ENCODE data around the gene CBLN1. TPM values are rescaled to one million over a fixed set of nuclear protein-coding genes. Genes with fewer than 3 reads are reported as not detected.

The CBLN1 gene
- polyA plus RNA-seq, 1 donor from 2014 or later: 7.7 TPM

DNA sequence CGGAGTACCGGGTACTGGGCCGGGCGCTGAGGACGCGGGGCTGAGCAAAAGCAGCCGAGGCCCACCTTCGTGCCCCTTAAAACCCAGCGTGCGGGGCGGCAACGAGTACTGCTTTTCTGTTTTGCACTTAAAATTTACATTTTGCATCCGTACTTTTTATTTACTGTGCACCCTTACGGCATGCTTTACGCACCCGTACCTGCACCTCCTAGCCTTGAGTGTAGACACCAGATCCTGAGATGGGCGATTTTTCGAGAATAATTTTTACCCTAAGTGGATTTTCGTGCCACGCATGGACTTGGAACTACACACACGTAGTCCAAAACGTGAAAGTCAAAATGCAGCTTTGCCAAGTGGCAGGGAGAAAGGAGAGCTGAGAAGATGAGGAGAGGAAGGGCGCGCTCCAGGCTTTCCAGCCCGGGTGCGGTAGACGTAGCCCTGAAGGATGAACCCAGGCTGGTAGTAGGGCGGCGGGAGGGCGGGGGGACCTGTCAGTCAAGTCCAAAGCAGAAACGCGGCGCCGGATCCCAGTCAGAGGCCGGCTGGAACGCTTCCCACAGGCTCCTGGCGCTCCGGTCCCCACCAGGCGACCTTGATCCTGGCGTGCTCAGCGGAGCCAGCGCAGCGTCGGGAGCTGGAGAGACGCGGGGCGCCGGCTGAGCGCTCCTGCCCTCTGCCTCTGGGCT, 1.2 kb upstream of the CBLN1 start:
- Histone ChIP-seq H3K27ac (ENCODE audit: low read length) (no peak overlapping the region), H3K9ac (ENCODE audit: low read length) (peak overlapping the region; percentile 38), H3K4me2 (ENCODE audit: low read length) (peak overlapping the region; percentile 97), H3K9me3 (ENCODE audit: low read length) (no peaks in the 10 kb centered on the region), H3K36me3 (ENCODE audit: insufficient read depth, low read length) (no peaks in the 10 kb centered on the region), H3F3A (ENCODE audit: insufficient read depth, low read length, poor library complexity, severe bottlenecking) (no peaks in the 10 kb centered on the region), H4K20me1 (ENCODE audit: insufficient read depth) (no peaks in the 10 kb centered on the region), H3K9me2 (ENCODE audit: insufficient read depth, low read length) (no peaks in the 10 kb centered on the region), H3K4me3 (ENCODE audit: low read length) (peak overlapping the region; percentile 87), H2AFZ (ENCODE audit: low read depth, low read length) (no peak overlapping the region), H3K79me2 (replicated peaks; ENCODE audit: insufficient read depth, low read length) (no peaks in the 10 kb centered on the region), H3K27me3 (ENCODE audit: insufficient read depth, low read depth, low read length) (peaks cover 87% of the 10 kb centered on the region)
- TF ChIP-seq SMC3 (conservative IDR thresholded peaks at IDR 0.05; ENCODE audit: poor library complexity) (peak; percentile 8), RAD21 (conservative IDR thresholded peaks at IDR 0.05) (no peak), TAF1 (IDR thresholded peaks at IDR 0.05; ENCODE audit: low read depth) (no peak), EP300 (conservative IDR thresholded peaks at IDR 0.05; ENCODE audit: poor library complexity, severe bottlenecking) (no peak), EZH2 (IDR thresholded peaks at IDR 0.05; ENCODE audit: borderline replicate concordance, insufficient read depth, low read length, poor library complexity, severe bottlenecking) (no peak), POLR2AphosphoS5 (IDR thresholded peaks at IDR 0.05) (no peak)

DNA sequence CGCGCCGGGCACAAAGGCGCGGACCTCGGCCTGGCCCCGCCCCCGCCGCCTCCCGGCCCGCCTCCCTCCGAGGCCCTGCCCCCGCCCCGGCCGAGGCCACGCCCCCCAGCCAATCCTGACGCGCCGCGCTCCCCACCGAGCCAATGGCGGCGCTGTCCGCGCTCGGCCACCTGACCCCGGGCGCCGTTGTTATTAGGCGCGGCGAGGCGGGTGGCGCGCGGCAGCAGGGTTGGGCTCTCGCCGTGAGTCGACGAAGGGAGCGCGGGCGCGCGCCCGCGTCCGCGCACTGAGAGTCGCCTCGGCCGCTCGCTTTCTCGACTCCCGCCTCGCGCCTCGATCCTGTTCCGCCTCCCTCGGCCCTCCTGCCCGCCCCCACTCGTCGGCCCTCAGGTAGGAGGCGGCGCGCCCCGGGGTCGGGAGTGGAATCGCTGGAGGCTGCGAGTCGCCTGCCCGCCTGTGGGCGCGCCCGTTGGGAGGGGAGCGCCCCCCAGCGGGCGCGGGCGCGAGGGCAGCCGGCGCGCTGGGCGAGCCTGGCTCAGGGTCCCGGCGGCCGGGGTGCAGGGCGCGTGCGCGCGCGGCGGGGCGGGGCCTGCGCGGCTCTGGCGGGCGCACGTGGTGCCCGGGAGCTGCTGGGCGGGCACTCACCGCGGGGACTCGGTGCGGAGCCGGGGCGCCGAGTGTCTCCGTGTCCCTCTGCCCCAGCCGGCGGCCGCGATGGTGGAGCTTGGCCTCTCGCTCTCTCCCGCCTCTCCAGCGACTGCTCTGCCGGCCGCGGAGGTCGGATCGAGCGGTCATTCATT, 405 bp upstream of the CBLN1 start:
- H3K79me2 ChIP-seq (replicated peaks; ENCODE audit: insufficient read depth, low read length): no peaks in the 10 kb centered on the region
- H3K4me2 ChIP-seq (ENCODE audit: low read length): peak overlapping the region; percentile 97
- no peaks in the 10 kb centered on the region for H4K20me1 ChIP-seq (ENCODE audit: insufficient read depth)
- H3K27ac ChIP-seq (ENCODE audit: low read length): no peak overlapping the region
- no peak overlapping the region for H2AFZ ChIP-seq (ENCODE audit: low read depth, low read length)
- H3K9me2 ChIP-seq (ENCODE audit: insufficient read depth, low read length): no peaks in the 10 kb centered on the region
- peak overlapping the region; percentile 61 for H3K9ac ChIP-seq (ENCODE audit: low read length)
- H3K4me3 ChIP-seq (ENCODE audit: low read length): peak overlapping the region; percentile 87
- H3F3A ChIP-seq (ENCODE audit: insufficient read depth, low read length, poor library complexity, severe bottlenecking): no peaks in the 10 kb centered on the region
- H3K9me3 ChIP-seq (ENCODE audit: low read length): no peaks in the 10 kb centered on the region
- peak; percentile 73 for TF ChIP-seq RAD21 (conservative IDR thresholded peaks at IDR 0.05)
- peak; percentile 79 for TF ChIP-seq MXI1 (conservative IDR thresholded peaks at IDR 0.05; ENCODE audit: poor library complexity, severe bottlenecking)
- TF ChIP-seq EZH2 (IDR thresholded peaks at IDR 0.05; ENCODE audit: borderline replicate concordance, insufficient read depth, low read length, poor library complexity, severe bottlenecking): no peak
- TF ChIP-seq, protein P1, sequence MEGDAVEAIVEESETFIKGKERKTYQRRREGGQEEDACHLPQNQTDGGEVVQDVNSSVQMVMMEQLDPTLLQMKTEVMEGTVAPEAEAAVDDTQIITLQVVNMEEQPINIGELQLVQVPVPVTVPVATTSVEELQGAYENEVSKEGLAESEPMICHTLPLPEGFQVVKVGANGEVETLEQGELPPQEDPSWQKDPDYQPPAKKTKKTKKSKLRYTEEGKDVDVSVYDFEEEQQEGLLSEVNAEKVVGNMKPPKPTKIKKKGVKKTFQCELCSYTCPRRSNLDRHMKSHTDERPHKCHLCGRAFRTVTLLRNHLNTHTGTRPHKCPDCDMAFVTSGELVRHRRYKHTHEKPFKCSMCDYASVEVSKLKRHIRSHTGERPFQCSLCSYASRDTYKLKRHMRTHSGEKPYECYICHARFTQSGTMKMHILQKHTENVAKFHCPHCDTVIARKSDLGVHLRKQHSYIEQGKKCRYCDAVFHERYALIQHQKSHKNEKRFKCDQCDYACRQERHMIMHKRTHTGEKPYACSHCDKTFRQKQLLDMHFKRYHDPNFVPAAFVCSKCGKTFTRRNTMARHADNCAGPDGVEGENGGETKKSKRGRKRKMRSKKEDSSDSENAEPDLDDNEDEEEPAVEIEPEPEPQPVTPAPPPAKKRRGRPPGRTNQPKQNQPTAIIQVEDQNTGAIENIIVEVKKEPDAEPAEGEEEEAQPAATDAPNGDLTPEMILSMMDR (IDR thresholded peaks at IDR 0.05; ENCODE audit: poor library complexity, severe bottlenecking): peak; percentile 98
- TF ChIP-seq EP300 (conservative IDR thresholded peaks at IDR 0.05; ENCODE audit: poor library complexity, severe bottlenecking): no peak
- TF ChIP-seq, protein P2, sequence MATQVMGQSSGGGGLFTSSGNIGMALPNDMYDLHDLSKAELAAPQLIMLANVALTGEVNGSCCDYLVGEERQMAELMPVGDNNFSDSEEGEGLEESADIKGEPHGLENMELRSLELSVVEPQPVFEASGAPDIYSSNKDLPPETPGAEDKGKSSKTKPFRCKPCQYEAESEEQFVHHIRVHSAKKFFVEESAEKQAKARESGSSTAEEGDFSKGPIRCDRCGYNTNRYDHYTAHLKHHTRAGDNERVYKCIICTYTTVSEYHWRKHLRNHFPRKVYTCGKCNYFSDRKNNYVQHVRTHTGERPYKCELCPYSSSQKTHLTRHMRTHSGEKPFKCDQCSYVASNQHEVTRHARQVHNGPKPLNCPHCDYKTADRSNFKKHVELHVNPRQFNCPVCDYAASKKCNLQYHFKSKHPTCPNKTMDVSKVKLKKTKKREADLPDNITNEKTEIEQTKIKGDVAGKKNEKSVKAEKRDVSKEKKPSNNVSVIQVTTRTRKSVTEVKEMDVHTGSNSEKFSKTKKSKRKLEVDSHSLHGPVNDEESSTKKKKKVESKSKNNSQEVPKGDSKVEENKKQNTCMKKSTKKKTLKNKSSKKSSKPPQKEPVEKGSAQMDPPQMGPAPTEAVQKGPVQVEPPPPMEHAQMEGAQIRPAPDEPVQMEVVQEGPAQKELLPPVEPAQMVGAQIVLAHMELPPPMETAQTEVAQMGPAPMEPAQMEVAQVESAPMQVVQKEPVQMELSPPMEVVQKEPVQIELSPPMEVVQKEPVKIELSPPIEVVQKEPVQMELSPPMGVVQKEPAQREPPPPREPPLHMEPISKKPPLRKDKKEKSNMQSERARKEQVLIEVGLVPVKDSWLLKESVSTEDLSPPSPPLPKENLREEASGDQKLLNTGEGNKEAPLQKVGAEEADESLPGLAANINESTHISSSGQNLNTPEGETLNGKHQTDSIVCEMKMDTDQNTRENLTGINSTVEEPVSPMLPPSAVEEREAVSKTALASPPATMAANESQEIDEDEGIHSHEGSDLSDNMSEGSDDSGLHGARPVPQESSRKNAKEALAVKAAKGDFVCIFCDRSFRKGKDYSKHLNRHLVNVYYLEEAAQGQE (IDR thresholded peaks at IDR 0.05; ENCODE audit: borderline replicate concordance): no peak
- TF ChIP-seq TAF1 (IDR thresholded peaks at IDR 0.05; ENCODE audit: low read depth): no peak
- peak; percentile 56 for TF ChIP-seq POLR2AphosphoS5 (IDR thresholded peaks at IDR 0.05)
- peak; percentile 76 for TF ChIP-seq SMC3 (conservative IDR thresholded peaks at IDR 0.05; ENCODE audit: poor library complexity)
- H3K36me3 ChIP-seq (ENCODE audit: insufficient read depth, low read length): no peaks in the 10 kb centered on the region
- peaks cover 87% of the 10 kb centered on the region for H3K27me3 ChIP-seq (ENCODE audit: insufficient read depth, low read depth, low read length)

Measured in neural cell (in vitro differentiated cells).